SK-N-SH treated with all-trans-retinoic acid at 6 μM for 48 hours (cell line): ENCODE data around the gene ADAMTSL1.

ENCODE experiments used
- ATAC-seq: fragments of 200-7000 bp; cut with Tn5 transposase; 3 replicates; pipeline ENCODE4 v1.9.1; 2020; ENCODE audit warnings: mild to moderate bottlenecking, moderate library complexity
- ARNTL ChIP-seq: fragments of 450-650 bp; formaldehyde crosslinking; IDR thresholded peaks from 2 replicates; pipeline ENCODE4 v1.5.0; 2020; ENCODE audit warnings: low read depth, mild to moderate bottlenecking, moderate library complexity, borderline replicate concordance
- BACH2 ChIP-seq: fragments of 250-450 bp; sonication (Bioruptor Pico); IDR thresholded peaks from 2 replicates; pipeline ENCODE4 v1.9.0; 2021; ENCODE audit warnings: mild to moderate bottlenecking, borderline replicate concordance
- ESRRG ChIP-seq: fragments of 250-450 bp; sonication (Bioruptor Pico); IDR thresholded peaks from 2 replicates; pipeline ENCODE4 v1.6.1; 2021; ENCODE audit warnings: mild to moderate bottlenecking
- GLIS3 ChIP-seq: fragments of 250-450 bp; sonication (Bioruptor Pico); IDR thresholded peaks from 2 replicates; pipeline ENCODE4 v1.5.0; 2020; ENCODE audit warnings: mild to moderate bottlenecking, moderate library complexity
- ISL1 ChIP-seq: fragments of 250-450 bp; sonication (Bioruptor Pico); IDR thresholded peaks from 2 replicates; pipeline ENCODE4 v2.1.2; 2022; ENCODE audit warnings: mild to moderate bottlenecking, moderate library complexity
- OSR1 ChIP-seq: fragments of 250-450 bp; sonication (Bioruptor Pico); IDR thresholded peaks from 2 replicates; pipeline ENCODE4 v1.8.0; 2022; ENCODE audit warnings: moderate library complexity, mild to moderate bottlenecking, inconsistent platforms
- PPARA ChIP-seq: fragments of 250-450 bp; sonication (Bioruptor Pico); IDR thresholded peaks from 2 replicates; pipeline ENCODE4 v1.5.0; 2020; ENCODE audit warnings: mild to moderate bottlenecking, borderline replicate concordance
- RARB ChIP-seq: fragments of 250-450 bp; sonication (Bioruptor Pico); IDR thresholded peaks from 2 replicates; pipeline ENCODE4 v1.8.0; 2021; ENCODE audit warnings: mild to moderate bottlenecking, moderate library complexity
- SNAI2 ChIP-seq: fragments of 250-450 bp; sonication (Bioruptor Pico); IDR thresholded peaks from 2 replicates; pipeline ENCODE4 v1.5.0; 2020; ENCODE audit warnings: mild to moderate bottlenecking, moderate library complexity
- TOX ChIP-seq: fragments of 250-450 bp; sonication (Bioruptor Pico); IDR thresholded peaks from 2 replicates; pipeline ENCODE4 v1.8.0; 2021; ENCODE audit warnings: mild to moderate bottlenecking, moderate library complexity, borderline replicate concordance
- ZC3H10 ChIP-seq: fragments of 250-450 bp; sonication (Bioruptor Pico); IDR thresholded peaks from 2 replicates; pipeline ENCODE4 v1.5.1; 2021; ENCODE audit warnings: mild to moderate bottlenecking, moderate library complexity
- ZFP3 ChIP-seq: fragments of 250-450 bp; sonication (Bioruptor Pico); IDR thresholded peaks from 2 replicates; pipeline ENCODE4 v1.5.0; 2020; ENCODE audit warnings: mild to moderate bottlenecking, moderate library complexity
- ZNF565 ChIP-seq: fragments of 450-650 bp; formaldehyde crosslinking; conservative IDR thresholded peaks from 2 replicates; pipeline ENCODE4 v1.5.0; 2020; ENCODE audit warnings: low read depth, mild to moderate bottlenecking, moderate library complexity
- ZNF70 ChIP-seq: fragments of 450-650 bp; formaldehyde crosslinking; IDR thresholded peaks from 2 replicates; pipeline ENCODE4 v1.5.0; 2020; ENCODE audit warnings: mild to moderate bottlenecking, moderate library complexity
- ZNF8 ChIP-seq: fragments of 450-650 bp; formaldehyde crosslinking; IDR thresholded peaks from 2 replicates; pipeline ENCODE4 v1.5.0; 2020; ENCODE audit warnings: mild to moderate bottlenecking, moderate library complexity
- TF ChIP-seq, protein P1 (sequence below): fragments of 250-450 bp; sonication (Bioruptor Pico); IDR thresholded peaks from 2 replicates; pipeline ENCODE4 v1.8.0; 2021; ENCODE audit warnings: low read depth, mild to moderate bottlenecking, moderate library complexity, borderline replicate concordance
- TF ChIP-seq, protein P2 (sequence below): fragments of 250-450 bp; sonication (Bioruptor Pico); IDR thresholded peaks from 2 replicates; pipeline ENCODE4 v1.8.0; 2020; ENCODE audit warnings: mild to moderate bottlenecking, moderate library complexity, borderline replicate concordance
- TF ChIP-seq, protein P3 (sequence below): fragments of 250-450 bp; sonication (Bioruptor Pico); IDR thresholded peaks from 2 replicates; pipeline ENCODE4 v1.5.1; 2021; ENCODE audit warnings: mild to moderate bottlenecking, moderate library complexity
- TF ChIP-seq, protein P4 (sequence below): fragments of 250-450 bp; sonication (Bioruptor Pico); IDR thresholded peaks from 2 replicates; pipeline ENCODE4 v1.5.0; 2020; ENCODE audit warnings: mild to moderate bottlenecking, moderate library complexity
- TF ChIP-seq, protein P5 (sequence below): fragments of 250-450 bp; sonication (Bioruptor Pico); IDR thresholded peaks from 2 replicates; pipeline ENCODE4 v1.5.1; 2020; ENCODE audit warnings: low read depth, mild to moderate bottlenecking, moderate library complexity

ADAMTSL1 gene

DNA sequence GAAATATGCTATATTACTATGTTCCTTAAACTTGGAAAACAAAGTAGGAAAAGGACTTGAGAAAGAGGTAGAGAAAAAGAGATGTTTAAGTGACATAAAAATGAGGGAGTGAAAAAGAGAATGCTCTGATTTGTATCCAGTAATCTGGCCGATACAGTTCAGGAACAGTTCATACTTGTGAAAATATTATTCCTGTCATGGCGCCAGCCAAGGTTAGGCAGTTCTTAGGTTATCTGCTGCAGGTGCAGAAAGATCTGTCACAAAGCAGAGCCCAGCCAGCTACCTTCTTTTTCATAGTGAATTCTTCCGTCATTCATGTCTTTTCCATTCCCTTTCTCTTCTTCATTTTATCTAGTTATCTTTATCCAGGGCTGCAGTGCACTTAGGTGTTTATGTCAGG is 256.3 kb downstream of the ADAMTSL1 start:
- ATAC-seq: no peak
- TF ChIP-seq ISL1 (CRISPR knock-in tag) (no peak), ARNTL (no peak), PPARA (CRISPR knock-in tag) (no peak), TOX (CRISPR knock-in tag) (no peak), ZFP3 (CRISPR knock-in tag) (no peak), BACH2 (CRISPR knock-in tag) (no peak), ZNF70 (CRISPR knock-in tag) (no peak), SNAI2 (no peak), ZNF565 (CRISPR knock-in tag) (no peak)
- TF ChIP-seq, protein P1, sequence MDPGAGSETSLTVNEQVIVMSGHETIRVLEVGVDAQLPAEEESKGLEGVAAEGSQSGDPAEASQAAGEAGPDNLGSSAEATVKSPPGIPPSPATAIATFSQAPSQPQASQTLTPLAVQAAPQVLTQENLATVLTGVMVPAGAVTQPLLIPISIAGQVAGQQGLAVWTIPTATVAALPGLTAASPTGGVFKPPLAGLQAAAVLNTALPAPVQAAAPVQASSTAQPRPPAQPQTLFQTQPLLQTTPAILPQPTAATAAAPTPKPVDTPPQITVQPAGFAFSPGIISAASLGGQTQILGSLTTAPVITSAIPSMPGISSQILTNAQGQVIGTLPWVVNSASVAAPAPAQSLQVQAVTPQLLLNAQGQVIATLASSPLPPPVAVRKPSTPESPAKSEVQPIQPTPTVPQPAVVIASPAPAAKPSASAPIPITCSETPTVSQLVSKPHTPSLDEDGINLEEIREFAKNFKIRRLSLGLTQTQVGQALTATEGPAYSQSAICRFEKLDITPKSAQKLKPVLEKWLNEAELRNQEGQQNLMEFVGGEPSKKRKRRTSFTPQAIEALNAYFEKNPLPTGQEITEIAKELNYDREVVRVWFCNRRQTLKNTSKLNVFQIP (CRISPR knock-in tag): no peak
- TF ChIP-seq, protein P2, sequence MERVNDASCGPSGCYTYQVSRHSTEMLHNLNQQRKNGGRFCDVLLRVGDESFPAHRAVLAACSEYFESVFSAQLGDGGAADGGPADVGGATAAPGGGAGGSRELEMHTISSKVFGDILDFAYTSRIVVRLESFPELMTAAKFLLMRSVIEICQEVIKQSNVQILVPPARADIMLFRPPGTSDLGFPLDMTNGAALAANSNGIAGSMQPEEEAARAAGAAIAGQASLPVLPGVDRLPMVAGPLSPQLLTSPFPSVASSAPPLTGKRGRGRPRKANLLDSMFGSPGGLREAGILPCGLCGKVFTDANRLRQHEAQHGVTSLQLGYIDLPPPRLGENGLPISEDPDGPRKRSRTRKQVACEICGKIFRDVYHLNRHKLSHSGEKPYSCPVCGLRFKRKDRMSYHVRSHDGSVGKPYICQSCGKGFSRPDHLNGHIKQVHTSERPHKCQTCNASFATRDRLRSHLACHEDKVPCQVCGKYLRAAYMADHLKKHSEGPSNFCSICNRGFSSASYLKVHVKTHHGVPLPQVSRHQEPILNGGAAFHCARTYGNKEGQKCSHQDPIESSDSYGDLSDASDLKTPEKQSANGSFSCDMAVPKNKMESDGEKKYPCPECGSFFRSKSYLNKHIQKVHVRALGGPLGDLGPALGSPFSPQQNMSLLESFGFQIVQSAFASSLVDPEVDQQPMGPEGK (CRISPR knock-in tag): no peak

DNA sequence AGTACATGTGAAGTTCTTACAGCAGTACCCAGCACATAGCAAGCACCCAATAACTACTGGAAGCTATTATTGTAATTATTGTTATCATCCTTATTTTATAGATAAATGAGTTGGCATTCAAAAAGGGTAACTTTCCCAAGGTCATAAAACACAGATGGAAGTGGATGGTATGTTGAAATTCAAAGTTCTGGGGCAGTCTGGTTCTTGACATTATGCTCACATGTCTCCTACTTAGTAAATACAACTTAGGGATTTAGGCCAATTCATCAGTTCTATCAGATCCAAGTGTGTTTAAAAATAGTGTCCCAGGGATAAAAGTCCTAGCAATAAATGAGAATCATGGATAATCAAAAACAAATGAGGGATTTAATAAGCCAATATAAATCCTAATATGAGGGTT is 265.2 kb downstream of the ADAMTSL1 start:
- ATAC-seq: no peak
- TF ChIP-seq TOX (CRISPR knock-in tag) (no peak), OSR1 (CRISPR knock-in tag) (no peak), ZC3H10 (CRISPR knock-in tag) (no peak), ZNF8 (no peak), ZNF70 (CRISPR knock-in tag) (no peak), SNAI2 (no peak), RARB (CRISPR knock-in tag) (no peak), ZNF565 (CRISPR knock-in tag) (no peak), ARNTL (no peak), PPARA (CRISPR knock-in tag) (no peak), GLIS3 (CRISPR knock-in tag) (no peak), BACH2 (CRISPR knock-in tag) (no peak), ISL1 (CRISPR knock-in tag) (no peak), ESRRG (CRISPR knock-in tag) (no peak)
- TF ChIP-seq, protein P2 (CRISPR knock-in tag): no peak
- TF ChIP-seq, protein P3, sequence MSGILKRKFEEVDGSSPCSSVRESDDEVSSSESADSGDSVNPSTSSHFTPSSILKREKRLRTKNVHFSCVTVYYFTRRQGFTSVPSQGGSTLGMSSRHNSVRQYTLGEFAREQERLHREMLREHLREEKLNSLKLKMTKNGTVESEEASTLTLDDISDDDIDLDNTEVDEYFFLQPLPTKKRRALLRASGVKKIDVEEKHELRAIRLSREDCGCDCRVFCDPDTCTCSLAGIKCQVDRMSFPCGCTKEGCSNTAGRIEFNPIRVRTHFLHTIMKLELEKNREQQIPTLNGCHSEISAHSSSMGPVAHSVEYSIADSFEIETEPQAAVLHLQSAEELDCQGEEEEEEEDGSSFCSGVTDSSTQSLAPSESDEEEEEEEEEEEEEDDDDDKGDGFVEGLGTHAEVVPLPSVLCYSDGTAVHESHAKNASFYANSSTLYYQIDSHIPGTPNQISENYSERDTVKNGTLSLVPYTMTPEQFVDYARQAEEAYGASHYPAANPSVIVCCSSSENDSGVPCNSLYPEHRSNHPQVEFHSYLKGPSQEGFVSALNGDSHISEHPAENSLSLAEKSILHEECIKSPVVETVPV (CRISPR knock-in tag): no peak
- TF ChIP-seq, protein P1 (CRISPR knock-in tag): no peak
- TF ChIP-seq, all 23 proteins: peak for 0

DNA sequence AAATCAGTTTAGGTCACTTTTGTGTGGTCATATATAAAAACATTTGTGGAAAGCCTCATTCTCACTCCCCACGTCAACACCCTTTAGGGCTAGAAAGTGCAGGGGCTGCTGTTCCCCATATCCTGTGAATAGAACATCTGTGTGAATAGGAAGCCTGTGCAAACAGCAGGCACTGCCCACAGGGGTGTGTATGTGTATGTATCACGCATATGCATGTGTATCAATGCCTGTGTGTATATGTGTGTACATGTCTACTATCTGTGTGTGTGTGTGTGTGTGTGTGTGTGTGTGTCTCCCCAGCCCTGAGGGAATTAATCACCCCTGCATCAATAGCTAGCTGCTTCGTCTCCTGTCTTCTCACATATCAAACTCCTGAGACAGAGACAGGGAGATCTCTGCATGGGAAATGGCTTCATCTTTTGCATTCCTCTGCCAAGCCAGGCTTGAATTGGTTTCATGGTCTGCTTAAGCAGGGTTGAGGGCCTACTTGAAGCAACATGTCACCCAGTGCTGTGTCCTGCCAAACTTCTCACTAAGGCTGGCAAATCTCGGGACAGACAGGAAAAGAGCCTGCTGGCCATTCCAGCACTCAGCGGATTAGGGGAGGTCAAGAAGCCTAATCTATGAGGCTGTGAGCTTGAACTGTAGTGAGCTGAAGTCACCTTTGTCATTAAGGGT is 265.8 kb downstream of the ADAMTSL1 start:
- ATAC-seq: no peak
- no peak for TF ChIP-seq ZNF565 (CRISPR knock-in tag)
- no peak for TF ChIP-seq ARNTL
- TF ChIP-seq, protein P1 (CRISPR knock-in tag): no peak
- no peak for TF ChIP-seq ZNF8
- TF ChIP-seq SNAI2: no peak
- TF ChIP-seq, protein P4, sequence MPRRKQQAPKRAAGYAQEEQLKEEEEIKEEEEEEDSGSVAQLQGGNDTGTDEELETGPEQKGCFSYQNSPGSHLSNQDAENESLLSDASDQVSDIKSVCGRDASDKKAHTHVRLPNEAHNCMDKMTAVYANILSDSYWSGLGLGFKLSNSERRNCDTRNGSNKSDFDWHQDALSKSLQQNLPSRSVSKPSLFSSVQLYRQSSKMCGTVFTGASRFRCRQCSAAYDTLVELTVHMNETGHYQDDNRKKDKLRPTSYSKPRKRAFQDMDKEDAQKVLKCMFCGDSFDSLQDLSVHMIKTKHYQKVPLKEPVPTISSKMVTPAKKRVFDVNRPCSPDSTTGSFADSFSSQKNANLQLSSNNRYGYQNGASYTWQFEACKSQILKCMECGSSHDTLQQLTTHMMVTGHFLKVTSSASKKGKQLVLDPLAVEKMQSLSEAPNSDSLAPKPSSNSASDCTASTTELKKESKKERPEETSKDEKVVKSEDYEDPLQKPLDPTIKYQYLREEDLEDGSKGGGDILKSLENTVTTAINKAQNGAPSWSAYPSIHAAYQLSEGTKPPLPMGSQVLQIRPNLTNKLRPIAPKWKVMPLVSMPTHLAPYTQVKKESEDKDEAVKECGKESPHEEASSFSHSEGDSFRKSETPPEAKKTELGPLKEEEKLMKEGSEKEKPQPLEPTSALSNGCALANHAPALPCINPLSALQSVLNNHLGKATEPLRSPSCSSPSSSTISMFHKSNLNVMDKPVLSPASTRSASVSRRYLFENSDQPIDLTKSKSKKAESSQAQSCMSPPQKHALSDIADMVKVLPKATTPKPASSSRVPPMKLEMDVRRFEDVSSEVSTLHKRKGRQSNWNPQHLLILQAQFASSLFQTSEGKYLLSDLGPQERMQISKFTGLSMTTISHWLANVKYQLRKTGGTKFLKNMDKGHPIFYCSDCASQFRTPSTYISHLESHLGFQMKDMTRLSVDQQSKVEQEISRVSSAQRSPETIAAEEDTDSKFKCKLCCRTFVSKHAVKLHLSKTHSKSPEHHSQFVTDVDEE (CRISPR knock-in tag): no peak
- TF ChIP-seq, protein P5, sequence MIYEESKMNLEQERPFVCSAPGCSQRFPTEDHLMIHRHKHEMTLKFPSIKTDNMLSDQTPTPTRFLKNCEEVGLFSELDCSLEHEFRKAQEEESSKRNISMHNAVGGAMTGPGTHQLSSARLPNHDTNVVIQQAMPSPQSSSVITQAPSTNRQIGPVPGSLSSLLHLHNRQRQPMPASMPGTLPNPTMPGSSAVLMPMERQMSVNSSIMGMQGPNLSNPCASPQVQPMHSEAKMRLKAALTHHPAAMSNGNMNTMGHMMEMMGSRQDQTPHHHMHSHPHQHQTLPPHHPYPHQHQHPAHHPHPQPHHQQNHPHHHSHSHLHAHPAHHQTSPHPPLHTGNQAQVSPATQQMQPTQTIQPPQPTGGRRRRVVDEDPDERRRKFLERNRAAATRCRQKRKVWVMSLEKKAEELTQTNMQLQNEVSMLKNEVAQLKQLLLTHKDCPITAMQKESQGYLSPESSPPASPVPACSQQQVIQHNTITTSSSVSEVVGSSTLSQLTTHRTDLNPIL (CRISPR knock-in tag): no peak
- no peak for TF ChIP-seq ZC3H10 (CRISPR knock-in tag)
